Epithelial cell of proximal tubule (primary cell): ENCODE measurements around the gene PLXNC1. TPM values are rescaled to one million over a fixed set of nuclear protein-coding genes. Genes with fewer than 3 reads are reported as not detected.

Experiments used
- DNase-seq: peaks from one replicate; pipeline ENCODE4 v3.0.0-alpha.2; 2011; ENCODE audit warnings: low read depth
- H3K4me3 ChIP-seq: 2 replicates; pipeline ENCODE4 v1.5.1; 2011; ENCODE audit warnings: low read depth, mild to moderate bottlenecking, low read length
- total RNA-seq: library from RNA; depleted of rRNA; stranded (reverse); fragments of >200 nt; gene quantifications from 2 replicates; pipeline ENCODE4 v1.2.3, GENCODE V29; 2015
- TF ChIP-seq, protein P1 (sequence below): conservative IDR thresholded peaks from 2 replicates; pipeline ENCODE4 v1.5.1; 2012; ENCODE audit warnings: low read depth, mild to moderate bottlenecking, low read length

PLXNC1 gene
- total RNA-seq, 1 donor from 2014 or later, result 0.06 TPM

- H3K4me3 ChIP-seq, result no peak overlapping the region
- TF ChIP-seq, protein P1, sequence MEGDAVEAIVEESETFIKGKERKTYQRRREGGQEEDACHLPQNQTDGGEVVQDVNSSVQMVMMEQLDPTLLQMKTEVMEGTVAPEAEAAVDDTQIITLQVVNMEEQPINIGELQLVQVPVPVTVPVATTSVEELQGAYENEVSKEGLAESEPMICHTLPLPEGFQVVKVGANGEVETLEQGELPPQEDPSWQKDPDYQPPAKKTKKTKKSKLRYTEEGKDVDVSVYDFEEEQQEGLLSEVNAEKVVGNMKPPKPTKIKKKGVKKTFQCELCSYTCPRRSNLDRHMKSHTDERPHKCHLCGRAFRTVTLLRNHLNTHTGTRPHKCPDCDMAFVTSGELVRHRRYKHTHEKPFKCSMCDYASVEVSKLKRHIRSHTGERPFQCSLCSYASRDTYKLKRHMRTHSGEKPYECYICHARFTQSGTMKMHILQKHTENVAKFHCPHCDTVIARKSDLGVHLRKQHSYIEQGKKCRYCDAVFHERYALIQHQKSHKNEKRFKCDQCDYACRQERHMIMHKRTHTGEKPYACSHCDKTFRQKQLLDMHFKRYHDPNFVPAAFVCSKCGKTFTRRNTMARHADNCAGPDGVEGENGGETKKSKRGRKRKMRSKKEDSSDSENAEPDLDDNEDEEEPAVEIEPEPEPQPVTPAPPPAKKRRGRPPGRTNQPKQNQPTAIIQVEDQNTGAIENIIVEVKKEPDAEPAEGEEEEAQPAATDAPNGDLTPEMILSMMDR, result no peak
- DNase-seq, result no peak
Measured at GRCh38 chr12:94223842-94224241, 75.5 kb downstream of the PLXNC1 start.

GRCh38 chr12:94225506-94225905 is 77.1 kb downstream of the PLXNC1 start:
- H3K4me3 ChIP-seq, result no peak overlapping the region
- TF ChIP-seq, protein P1, result no peak
- no peak for DNase-seq

- no peak overlapping the region for H3K4me3 ChIP-seq
- no peak for DNase-seq
- TF ChIP-seq, protein P1, result no peak
Measured at GRCh38 chr12:94225947-94226630, 77.7 kb downstream of the PLXNC1 start.

GRCh38 chr12:94227066-94227465 is 78.7 kb downstream of the PLXNC1 start:
- no peak overlapping the region for H3K4me3 ChIP-seq

DNA sequence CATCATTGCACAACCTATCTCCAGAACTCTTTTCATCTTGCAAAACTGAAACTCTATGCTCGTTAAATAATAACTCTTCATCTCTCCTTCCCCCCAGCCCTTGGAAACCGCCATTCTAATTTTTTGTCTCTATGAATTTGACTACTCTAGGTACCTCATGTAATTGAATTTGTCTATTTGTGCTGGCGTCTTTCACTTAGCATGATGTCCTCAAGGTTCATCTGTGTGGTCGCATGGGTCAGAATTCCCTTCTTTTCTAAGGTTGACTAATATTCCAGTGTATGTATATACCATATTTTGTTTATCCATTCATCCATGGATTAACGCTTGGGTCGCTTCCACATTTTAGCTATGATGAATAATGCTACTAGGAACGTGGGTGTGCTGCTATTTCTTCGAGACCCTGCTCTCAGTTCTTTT is 80.1 kb downstream of the PLXNC1 start:
- no peak overlapping the region for H3K4me3 ChIP-seq
- TF ChIP-seq, protein P1, result no peak
- no peak for DNase-seq

More at GRCh38 chr12:94227066-94227465, 78.7 kb downstream of the PLXNC1 start:
- DNase-seq, result no peak
- TF ChIP-seq, protein P1, result no peak

DNA sequence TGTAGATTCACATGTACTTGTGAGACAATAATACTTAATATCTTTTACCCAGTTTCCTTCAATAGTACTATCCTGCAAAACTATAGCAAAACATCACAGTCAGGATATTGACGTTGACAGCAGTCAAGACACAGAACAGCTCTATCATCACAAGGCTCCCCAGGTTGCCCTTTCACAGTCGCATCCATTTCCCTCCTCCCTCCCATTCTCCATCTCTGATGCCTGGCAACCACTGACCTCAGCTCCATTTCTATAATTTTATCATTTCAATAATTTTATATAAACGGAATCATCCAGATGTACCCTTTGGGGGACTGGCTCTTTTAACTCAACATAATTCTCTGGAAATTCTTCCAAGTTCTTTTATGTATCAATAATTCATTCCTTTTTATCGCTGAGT is 81.5 kb downstream of the PLXNC1 start:
- TF ChIP-seq, protein P1, result no peak
- no peak for DNase-seq
- H3K4me3 ChIP-seq, result no peak overlapping the region

DNA sequence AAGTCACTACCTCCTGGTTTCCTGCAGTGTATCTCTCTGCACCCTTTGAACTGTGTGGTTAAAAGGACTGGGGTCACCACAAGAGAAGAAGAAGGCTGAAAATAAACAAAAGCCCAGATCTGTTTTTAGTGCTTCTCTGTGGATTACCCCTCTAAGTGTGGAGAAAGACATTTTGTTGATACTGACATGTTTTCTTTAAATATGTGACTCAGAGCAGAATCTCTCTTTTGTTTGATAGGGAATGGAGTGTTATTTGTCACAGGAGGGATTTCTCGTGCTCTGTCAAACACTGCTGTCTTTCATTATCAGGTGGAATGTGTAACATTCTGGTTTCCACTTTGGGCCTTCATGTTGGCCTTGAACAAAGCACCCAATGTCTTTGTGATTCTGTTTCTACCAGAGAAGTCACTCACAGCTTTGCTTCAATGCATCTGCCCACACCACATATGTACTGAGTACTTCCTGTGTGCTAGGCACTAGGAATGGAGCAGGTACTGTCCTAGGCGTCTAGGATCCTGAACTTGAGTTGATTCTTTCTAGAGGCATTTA is 82.1 kb downstream of the PLXNC1 start:
- TF ChIP-seq, protein P1, result no peak
- DNase-seq, result no peak
- H3K4me3 ChIP-seq, result no peak overlapping the region
